Measurements from ENCODE around the gene DACH1. TPM values are rescaled to one million over a fixed set of nuclear protein-coding genes. Genes with fewer than 3 reads are reported as not detected.

The DACH1 gene
- total and polyA plus RNA-seq, 2 donors, result 2.5 to 2.7 TPM

GRCh38 chr13:71870100-71870499 lies 3.1 kb upstream of the DACH1 start:
- Histone ChIP-seq H3K27ac (ENCODE audit: low read depth in 1 of 2, low read length in 1 of 2) (no peak overlapping the region), H3K27me3 (ENCODE audit: control insufficient read depth in 2 of 2, insufficient read depth in 1 of 2, low read length in 1 of 2) (peaks cover 0 to 29% of the 10 kb centered on the region in 2 donors), H3K4me1 (ENCODE audit: control insufficient read depth in 2 of 2, insufficient read depth in 2 of 2, low read length in 2 of 2) (peaks cover 2 to 5% of the 10 kb centered on the region in 2 donors), H3K9me3 (ENCODE audit: control insufficient read depth in 2 of 2, insufficient read depth in 1 of 2, low read length in 1 of 2) (no peaks in the 10 kb centered on the region), H3K36me3 (ENCODE audit: control insufficient read depth in 2 of 2, insufficient read depth in 2 of 2, low read length in 1 of 2) (no peaks in the 10 kb centered on the region), H3K4me3 (ENCODE audit: low read length in 2 of 2) (no peak overlapping the region)
- whole genome bisulfite sequencing, result 47% methylated on average over 8 of the region's 8 CpGs
- DNase-seq (ENCODE audit: low read depth in 6 of 9, low spot score in 9 of 9), result no peak

- 98% methylated on average over 5 of the region's 5 CpGs for WGBS
- Histone ChIP-seq H3K27ac (ENCODE audit: low read depth in 1 of 2, low read length in 1 of 2) (no peak overlapping the region), H3K4me1 (ENCODE audit: control insufficient read depth in 2 of 2, insufficient read depth in 2 of 2, low read length in 2 of 2) (peaks cover 2 to 13% of the 10 kb centered on the region in 2 donors), H3K27me3 (ENCODE audit: control insufficient read depth in 2 of 2, insufficient read depth in 1 of 2, low read length in 1 of 2) (peaks cover 0 to 37% of the 10 kb centered on the region in 2 donors), H3K4me3 (ENCODE audit: low read length in 2 of 2) (no peak overlapping the region), H3K36me3 (ENCODE audit: control insufficient read depth in 2 of 2, insufficient read depth in 2 of 2, low read length in 1 of 2) (no peaks in the 10 kb centered on the region), H3K9me3 (ENCODE audit: control insufficient read depth in 2 of 2, insufficient read depth in 1 of 2, low read length in 1 of 2) (peaks cover 0 to 3% of the 10 kb centered on the region in 2 donors)
- DNase-seq (ENCODE audit: low read depth in 6 of 9, low spot score in 9 of 9), result no peak
Measured at GRCh38 chr13:71869274-71869673, 2.3 kb upstream of the DACH1 start.

GRCh38 chr13:71866335-71867130 lies 471 bp downstream of the DACH1 start:
- WGBS, result under 1% methylated on average over 77 of the region's 77 CpGs
- Histone ChIP-seq H3K9me3 (ENCODE audit: control insufficient read depth in 2 of 2, insufficient read depth in 1 of 2, low read length in 1 of 2) (peaks cover 0 to 3% of the 10 kb centered on the region in 2 donors), H3K4me3 (ENCODE audit: low read length in 2 of 2) (peak overlapping the region; percentile 73 to 77), H3K27me3 (ENCODE audit: control insufficient read depth in 2 of 2, insufficient read depth in 1 of 2, low read length in 1 of 2) (peaks cover 4 to 41% of the 10 kb centered on the region in 2 donors), H3K4me1 (ENCODE audit: control insufficient read depth in 2 of 2, insufficient read depth in 2 of 2, low read length in 2 of 2) (peaks cover 5 to 18% of the 10 kb centered on the region in 2 donors), H3K27ac (ENCODE audit: low read depth in 1 of 2, low read length in 1 of 2) (peak overlapping the region; percentile 67 to 74), H3K36me3 (ENCODE audit: control insufficient read depth in 2 of 2, insufficient read depth in 2 of 2, low read length in 1 of 2) (no peaks in the 10 kb centered on the region)
- peak in 7 of 9 donors; percentile 14 to 67 (median 29) for DNase-seq (ENCODE audit: low read depth in 6 of 9, low spot score in 9 of 9)

GRCh38 chr13:71865874-71866334 lies 1.1 kb downstream of the DACH1 start:
- peaks cover 0 to 3% of the 10 kb centered on the region in 2 donors for H3K9me3 ChIP-seq (ENCODE audit: control insufficient read depth in 2 of 2, insufficient read depth in 1 of 2, low read length in 1 of 2)
- H3K4me1 ChIP-seq (ENCODE audit: control insufficient read depth in 2 of 2, insufficient read depth in 2 of 2, low read length in 2 of 2), result peaks cover 5 to 18% of the 10 kb centered on the region in 2 donors
- H3K27ac ChIP-seq (ENCODE audit: low read depth in 1 of 2, low read length in 1 of 2), result peak overlapping the region; percentile 44 to 74
- no peaks in the 10 kb centered on the region for H3K36me3 ChIP-seq (ENCODE audit: control insufficient read depth in 2 of 2, insufficient read depth in 2 of 2, low read length in 1 of 2)
- under 1% methylated on average over 21 of the region's 21 CpGs for WGBS
- H3K4me3 ChIP-seq (ENCODE audit: low read length in 2 of 2), result peak overlapping the region; percentile 73 to 77
- H3K27me3 ChIP-seq (ENCODE audit: control insufficient read depth in 2 of 2, insufficient read depth in 1 of 2, low read length in 1 of 2), result peaks cover 4 to 41% of the 10 kb centered on the region in 2 donors
- DNase-seq (ENCODE audit: low read depth in 6 of 9, low spot score in 9 of 9), result peak in 7 of 9 donors; percentile 21 to 66 (median 40)

- no peaks in the 10 kb centered on the region for H3K36me3 ChIP-seq (ENCODE audit: control insufficient read depth in 2 of 2, insufficient read depth in 2 of 2, low read length in 1 of 2)
- H3K27ac ChIP-seq (ENCODE audit: low read depth in 1 of 2, low read length in 1 of 2), result peak overlapping the region; percentile 31 to 50
- H3K9me3 ChIP-seq (ENCODE audit: control insufficient read depth in 2 of 2, insufficient read depth in 1 of 2, low read length in 1 of 2), result peaks cover 0 to 3% of the 10 kb centered on the region in 2 donors
- under 1% methylated on average over 88 of the region's 88 CpGs for WGBS
- peak in 7 of 9 donors; percentile 37 to 79 (median 49) for DNase-seq (ENCODE audit: low read depth in 6 of 9, low spot score in 9 of 9)
- H3K4me3 ChIP-seq (ENCODE audit: low read length in 2 of 2), result peak overlapping the region; percentile 73 to 77
- H3K27me3 ChIP-seq (ENCODE audit: control insufficient read depth in 2 of 2, insufficient read depth in 1 of 2, low read length in 1 of 2), result peaks cover 4 to 41% of the 10 kb centered on the region in 2 donors
- H3K4me1 ChIP-seq (ENCODE audit: control insufficient read depth in 2 of 2, insufficient read depth in 2 of 2, low read length in 2 of 2), result peaks cover 5 to 18% of the 10 kb centered on the region in 2 donors
Measured at GRCh38 chr13:71864986-71865873, 1.8 kb downstream of the DACH1 start.

GRCh38 chr13:71864094-71864985 lies 2.7 kb downstream of the DACH1 start:
- Histone ChIP-seq H3K9me3 (ENCODE audit: control insufficient read depth in 2 of 2, insufficient read depth in 1 of 2, low read length in 1 of 2) (peaks cover 0 to 3% of the 10 kb centered on the region in 2 donors), H3K36me3 (ENCODE audit: control insufficient read depth in 2 of 2, insufficient read depth in 2 of 2, low read length in 1 of 2) (no peaks in the 10 kb centered on the region), H3K4me3 (ENCODE audit: low read length in 2 of 2) (peak overlapping the region; percentile 73 to 77), H3K27ac (ENCODE audit: low read depth in 1 of 2, low read length in 1 of 2) (peak overlapping the region in 1 of 2 donors; percentile 50), H3K4me1 (ENCODE audit: control insufficient read depth in 2 of 2, insufficient read depth in 2 of 2, low read length in 2 of 2) (peaks cover 5 to 18% of the 10 kb centered on the region in 2 donors), H3K27me3 (ENCODE audit: control insufficient read depth in 2 of 2, insufficient read depth in 1 of 2, low read length in 1 of 2) (peaks cover 4 to 40% of the 10 kb centered on the region in 2 donors)
- DNase-seq (ENCODE audit: low read depth in 6 of 9, low spot score in 9 of 9), result peak in 7 of 9 donors; percentile 50 to 88 (median 67)
- under 1% methylated on average over 39 of the region's 39 CpGs for WGBS

GRCh38 chr13:71863254-71863865 lies 3.6 kb downstream of the DACH1 start:
- Histone ChIP-seq H3K27me3 (ENCODE audit: control insufficient read depth in 2 of 2, insufficient read depth in 1 of 2, low read length in 1 of 2) (peaks cover 4 to 37% of the 10 kb centered on the region in 2 donors), H3K36me3 (ENCODE audit: control insufficient read depth in 2 of 2, insufficient read depth in 2 of 2, low read length in 1 of 2) (no peaks in the 10 kb centered on the region), H3K27ac (ENCODE audit: low read depth in 1 of 2, low read length in 1 of 2) (no peak overlapping the region), H3K9me3 (ENCODE audit: control insufficient read depth in 2 of 2, insufficient read depth in 1 of 2, low read length in 1 of 2) (peaks cover 0 to 3% of the 10 kb centered on the region in 2 donors), H3K4me1 (ENCODE audit: control insufficient read depth in 2 of 2, insufficient read depth in 2 of 2, low read length in 2 of 2) (peaks cover 5 to 18% of the 10 kb centered on the region in 2 donors), H3K4me3 (ENCODE audit: low read length in 2 of 2) (no peak overlapping the region)
- 46% methylated on average over 4 of the region's 4 CpGs for WGBS
- no peak for DNase-seq (ENCODE audit: low read depth in 6 of 9, low spot score in 9 of 9)

GRCh38 chr13:71862459-71862943 lies 4.5 kb downstream of the DACH1 start:
- 57% methylated on average over 2 of the region's 2 CpGs for WGBS
- peaks cover 0 to 3% of the 10 kb centered on the region in 2 donors for H3K9me3 ChIP-seq (ENCODE audit: control insufficient read depth in 2 of 2, insufficient read depth in 1 of 2, low read length in 1 of 2)
- H3K27me3 ChIP-seq (ENCODE audit: control insufficient read depth in 2 of 2, insufficient read depth in 1 of 2, low read length in 1 of 2), result peaks cover 4 to 30% of the 10 kb centered on the region in 2 donors
- no peak overlapping the region for H3K27ac ChIP-seq (ENCODE audit: low read depth in 1 of 2, low read length in 1 of 2)
- DNase-seq (ENCODE audit: low read depth in 6 of 9, low spot score in 9 of 9), result no peak
- peaks cover 5 to 18% of the 10 kb centered on the region in 2 donors for H3K4me1 ChIP-seq (ENCODE audit: control insufficient read depth in 2 of 2, insufficient read depth in 2 of 2, low read length in 2 of 2)
- H3K4me3 ChIP-seq (ENCODE audit: low read length in 2 of 2), result no peak overlapping the region
- H3K36me3 ChIP-seq (ENCODE audit: control insufficient read depth in 2 of 2, insufficient read depth in 2 of 2, low read length in 1 of 2), result no peaks in the 10 kb centered on the region

Measured in thymus (tissue), 11 donors.